Activated T-helper 9 cell treated with anti-CD3 and anti-CD28 coated beads, Interleukin-2, amount 50 U/mL, for 16 hours (primary cell): ENCODE measurements around the gene SFTPD.
"Not testable (repeated sequence)": the region's sequence is repeated elsewhere in the genome, so short reads cannot be mapped to it uniquely, and the experiment has no call there.

ENCODE experiments used
- DNase-seq: peaks from one replicate; pipeline ENCODE4 v3.0.0-alpha.2; 2020; ENCODE audit warnings: low read depth

SFTPD gene

DNA sequence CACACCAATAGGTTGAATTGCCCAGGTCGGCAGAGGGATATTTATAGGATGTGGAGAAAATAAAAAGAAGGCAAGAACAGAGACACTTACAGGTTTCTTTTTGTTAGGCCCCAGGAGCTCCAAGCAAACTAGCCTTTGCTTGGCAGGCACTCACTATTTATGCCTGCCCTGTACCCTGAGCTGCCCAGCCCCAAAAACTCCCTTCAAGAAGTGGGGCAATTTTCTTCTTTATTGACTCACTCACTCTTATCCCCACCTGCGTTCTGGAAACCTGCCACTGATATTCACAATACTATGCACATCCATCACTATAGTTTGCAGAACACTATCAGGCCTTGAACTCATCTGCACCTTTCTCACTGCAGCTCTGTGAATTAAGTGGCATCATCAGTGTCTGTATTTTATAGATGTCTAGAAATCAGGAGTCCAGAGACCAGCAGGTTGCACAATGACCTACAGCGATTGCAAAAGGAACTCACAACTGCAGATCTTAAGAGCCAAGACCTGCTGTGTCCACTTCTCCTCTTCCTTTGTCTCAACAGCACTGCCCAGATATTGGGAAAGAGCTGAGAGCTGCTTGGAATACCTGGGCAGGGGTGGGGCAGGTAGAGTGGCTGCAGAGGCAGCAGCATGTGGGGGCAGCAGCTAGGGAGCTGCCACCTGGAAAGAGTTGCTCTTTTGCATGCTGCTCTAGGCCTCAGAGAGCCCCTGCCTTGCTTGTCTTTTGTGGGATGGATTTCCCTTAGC is at the start of gene SFTPD:
Gene SFTPD (minus strand): TSS at position 130 of the 747 bp plus-strand sequence. CDS start 2,446 bp downstream, outside the sequence.
- no peak for DNase-seq

DNA sequence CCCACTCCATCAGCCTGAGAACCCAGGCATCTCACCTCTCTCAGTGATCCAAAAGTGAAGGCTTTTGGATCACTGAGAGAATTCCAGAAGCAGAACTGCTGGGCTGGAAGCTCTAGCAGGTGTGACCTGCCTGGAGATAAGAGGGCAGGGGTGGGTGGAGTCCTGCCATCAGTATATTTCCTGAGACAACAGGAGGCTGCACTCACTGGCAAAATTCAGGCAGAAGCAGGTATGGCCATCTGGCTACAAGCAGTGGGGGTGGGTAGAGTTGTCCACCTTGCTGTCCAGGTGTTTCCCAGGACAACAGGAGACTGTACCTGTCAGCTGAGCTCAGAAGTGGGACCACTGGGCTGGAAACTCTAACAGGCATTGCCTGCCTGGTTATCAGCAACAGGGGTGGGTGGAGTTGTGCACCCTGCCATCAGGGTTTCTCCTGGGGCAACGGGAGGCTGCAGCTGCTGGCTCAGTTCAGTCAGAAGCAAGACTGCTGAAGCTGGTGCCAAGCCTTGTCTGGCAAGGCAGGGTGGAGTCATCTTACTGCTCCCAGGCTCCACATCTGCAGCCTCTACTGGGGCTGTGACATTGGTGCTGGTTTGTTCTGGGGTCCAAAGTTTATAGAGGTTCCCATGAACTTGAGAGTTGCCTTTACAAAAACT is 47.2 kb upstream of the SFTPD start:
- no peak for DNase-seq

GRCh38 chr10:79994556-79994955 is 45.7 kb upstream of the SFTPD start:
- DNase-seq, result no peak

DNA sequence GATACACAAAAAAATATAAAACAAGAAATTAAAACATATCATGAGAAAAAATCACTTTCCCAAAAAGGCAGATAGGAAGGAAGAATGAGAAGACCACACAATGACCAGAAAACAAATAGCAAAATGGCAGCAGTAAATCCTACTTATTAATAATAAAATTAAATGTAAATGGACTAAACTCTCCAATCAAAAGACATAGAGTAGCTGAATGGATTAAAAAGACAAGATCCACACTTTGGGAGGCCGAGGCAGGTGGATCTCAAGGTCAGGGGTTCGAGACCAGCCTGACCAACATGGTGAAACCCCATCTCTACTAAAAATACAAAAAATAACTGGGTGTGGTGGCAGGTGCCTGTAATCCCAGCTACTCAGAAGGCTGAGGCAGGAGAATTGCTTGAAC is 39.3 kb upstream of the SFTPD start:
- DNase-seq, result not testable (repeated sequence)

DNA sequence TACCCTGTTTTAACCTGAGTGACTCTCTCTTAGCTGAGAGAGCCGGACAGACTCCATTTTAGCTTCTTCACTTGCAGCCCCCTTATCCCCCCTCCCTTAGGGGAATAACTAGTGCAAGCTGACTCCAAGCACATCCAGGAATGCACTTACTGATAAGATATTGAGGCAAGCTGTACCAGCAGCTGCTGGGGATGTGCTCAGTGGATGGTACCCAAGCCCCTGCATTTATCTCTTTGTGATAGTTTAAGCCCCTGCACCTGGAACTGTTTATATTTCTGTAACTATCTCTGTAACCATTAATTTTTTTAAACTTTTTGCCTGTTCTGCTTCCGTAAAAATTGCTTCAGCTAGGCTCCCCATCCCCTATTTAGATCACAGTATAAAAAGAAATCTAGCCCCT is 37.8 kb upstream of the SFTPD start:
- DNase-seq, result not testable (repeated sequence)

- DNase-seq, result no peak
These were observed 36.7 kb upstream of the SFTPD start for GRCh38 chr10:79985481-79986072.

DNA sequence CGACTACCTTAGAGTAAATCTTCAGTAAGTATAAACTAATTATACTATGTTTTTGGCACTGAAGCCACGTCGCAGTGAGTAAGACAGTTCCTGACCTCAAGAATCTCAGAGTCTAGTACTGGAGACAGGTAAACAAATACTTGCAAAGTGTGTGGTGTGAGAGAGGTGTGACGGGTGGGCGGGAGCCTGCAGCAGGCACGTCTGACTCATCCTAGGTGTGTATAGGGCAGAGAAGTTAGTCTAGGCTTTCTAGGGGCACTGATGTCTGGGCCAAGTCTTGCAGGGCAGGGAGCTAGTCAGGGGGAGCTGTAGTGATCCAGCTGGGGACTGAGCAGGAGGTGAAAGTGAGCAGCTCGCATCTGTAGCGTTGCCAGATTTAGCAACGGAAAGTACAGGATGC is 35.9 kb upstream of the SFTPD start:
- DNase-seq, result no peak

GRCh38 chr10:79983286-79983909 is 34.5 kb upstream of the SFTPD start:
- DNase-seq, result no peak

DNA sequence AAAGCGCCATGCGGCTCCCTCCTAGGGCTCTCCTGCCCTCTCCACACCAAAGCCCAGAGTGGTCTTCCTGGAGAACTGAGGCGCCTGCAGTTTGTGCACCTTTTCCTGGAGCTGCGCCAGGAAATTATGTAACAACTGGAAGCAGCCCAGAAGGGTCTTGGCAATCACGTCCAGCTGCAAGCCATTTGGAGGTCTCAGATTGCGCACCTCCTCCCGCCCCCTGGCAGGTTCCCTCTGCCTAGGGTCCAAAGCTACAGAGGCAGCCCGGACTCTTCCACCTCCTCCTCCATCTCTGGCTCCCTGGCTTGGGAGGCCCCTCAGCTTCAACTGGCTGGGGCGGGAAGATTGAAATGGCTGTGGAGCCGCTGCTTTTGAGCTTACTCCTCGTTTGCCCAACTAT is 34.0 kb upstream of the SFTPD start:
- DNase-seq, result no peak

GRCh38 chr10:79982362-79982800 is 33.5 kb upstream of the SFTPD start:
- no peak for DNase-seq

GRCh38 chr10:79981450-79982361 is 32.8 kb upstream of the SFTPD start:
- DNase-seq, result no peak

- no peak for DNase-seq
These were observed 31.8 kb upstream of the SFTPD start for GRCh38 chr10:79980711-79981110.

- DNase-seq, result no peak
These were observed 31.2 kb upstream of the SFTPD start for GRCh38 chr10:79979976-79980687.

- DNase-seq, result no peak
These were observed 30.5 kb upstream of the SFTPD start for GRCh38 chr10:79979310-79979975.

- DNase-seq, result no peak
These were observed 28.1 kb upstream of the SFTPD start for GRCh38 chr10:79976999-79977398.

DNA sequence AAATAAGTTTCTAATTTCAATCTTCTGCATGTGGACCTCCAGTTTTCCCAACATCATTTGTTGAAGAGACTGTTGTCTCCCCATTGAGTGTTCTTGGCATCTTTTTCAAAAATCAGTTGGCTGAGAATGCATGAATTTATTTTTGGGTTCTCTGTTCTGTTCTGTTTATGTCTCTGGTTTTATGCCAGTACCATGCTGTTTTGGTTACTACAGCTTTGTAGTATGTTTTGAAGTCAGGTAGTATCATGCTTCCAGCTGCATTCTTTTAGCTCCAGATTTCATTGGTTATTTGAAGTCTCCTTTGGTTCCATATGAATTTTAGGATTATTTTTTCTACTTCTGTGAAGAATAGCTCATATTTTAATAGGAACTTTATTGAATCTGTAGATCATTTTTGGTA is 21.2 kb upstream of the SFTPD start:
- DNase-seq, result no peak

- DNase-seq, result no peak
These were observed 999 bp downstream of the SFTPD start for GRCh38 chr10:79947787-79948424.

- DNase-seq, result no peak
These were observed 1.9 kb downstream of the SFTPD start for GRCh38 chr10:79947083-79947415.

DNA sequence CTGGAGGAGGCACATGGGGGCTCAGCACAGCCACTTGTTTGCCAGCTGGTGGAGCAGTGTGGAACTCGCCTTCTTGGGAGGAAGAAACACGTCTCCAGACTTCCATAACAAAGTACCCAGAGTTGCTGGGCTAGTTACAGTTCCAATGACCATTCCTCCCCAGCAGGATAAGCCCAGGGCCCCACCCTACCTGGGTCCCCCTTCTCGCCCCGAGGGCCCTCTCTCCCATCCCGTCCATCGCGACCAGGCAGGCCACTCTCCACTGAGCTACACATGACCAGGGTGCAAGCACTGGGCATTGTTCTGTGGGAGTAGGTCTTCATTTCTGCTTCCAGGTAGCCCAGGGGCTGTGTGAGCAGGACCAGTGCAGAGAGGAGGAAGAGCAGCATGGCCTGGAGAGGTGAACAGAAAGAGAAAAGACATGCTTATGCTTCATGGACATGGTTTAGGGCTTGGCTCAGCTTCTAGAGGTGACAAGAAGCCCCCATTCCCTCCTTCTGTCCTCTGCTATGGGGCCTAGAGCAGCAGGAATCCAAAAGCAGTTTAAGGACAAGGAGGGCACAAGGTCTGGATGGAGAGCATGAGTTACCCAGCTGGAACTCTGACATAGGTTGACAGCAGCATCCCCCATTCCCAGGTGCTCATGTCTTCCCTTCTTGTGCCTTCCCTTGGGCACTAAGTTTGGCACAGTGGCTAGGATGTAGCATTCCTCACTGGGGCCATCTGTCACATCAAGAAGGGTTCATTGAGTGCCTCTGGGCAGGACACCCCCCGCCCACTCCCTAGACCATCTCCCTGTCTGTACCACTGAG is 2.4 kb downstream of the SFTPD start:
- no peak for DNase-seq
